Measurements from ENCODE around the gene SLC27A2. TPM values are rescaled to one million over a fixed set of nuclear protein-coding genes. Genes with fewer than 3 reads are reported as not detected.

Gene SLC27A2
- total RNA-seq, 2 experiments from 2014 or later = not detected

GRCh38 chr15:50238255-50238654 is 56.3 kb downstream of the SLC27A2 start:
- H3K9me3 ChIP-seq (ENCODE audit: low read length) = no peaks in the 10 kb centered on the region
- no peak overlapping the region for H3K4me3 ChIP-seq (ENCODE audit: low read depth, low read length, poor library complexity, severe bottlenecking)
- POLR2A ChIA-PET = interaction anchor here (0.6 kb wide), 1 partner anchor 644 kb away, joined by 3 read pairs; no protein-coding TSS in a partner anchor
- H3K9me2 ChIP-seq (ENCODE audit: insufficient read depth, low read length) = no peaks in the 10 kb centered on the region
- CTCF ChIA-PET (ENCODE audit: unreplicated experiment) = no interaction called here
- H3K27ac ChIP-seq (ENCODE audit: low read depth, low read length, poor library complexity, severe bottlenecking) = no peak overlapping the region
- H3K4me2 ChIP-seq (ENCODE audit: low read length) = no peak overlapping the region
- intact Hi-C loops (cut with micrococcal nuclease; ENCODE audit: unreplicated experiment) = no loop called here
- H3K36me3 ChIP-seq (ENCODE audit: insufficient read depth, low read length) = no peaks in the 10 kb centered on the region
- DNase-seq (ENCODE audit: low spot score) = no peak
- no peaks in the 10 kb centered on the region for H4K20me1 ChIP-seq (ENCODE audit: insufficient read depth, low read length)
- BruUV-seq (replicated peaks) = no TSS peak
- H2AFZ ChIP-seq (ENCODE audit: low read length) = no peak overlapping the region
- no peak for TF ChIP-seq EZH2phosphoT487 (IDR thresholded peaks at IDR 0.05; ENCODE audit: borderline replicate concordance, low read depth, low read length)
- TF ChIP-seq CTCF (conservative IDR thresholded peaks at IDR 0.05; ENCODE audit: low read length) = no peak
- H3K4me1 ChIP-seq (ENCODE audit: insufficient read depth, low read length, poor library complexity, severe bottlenecking) = no peaks in the 10 kb centered on the region
- no peaks in the 10 kb centered on the region for H3K79me2 ChIP-seq (ENCODE audit: insufficient read depth, low read depth, low read length)

- Histone ChIP-seq H3K27ac (ENCODE audit: low read depth, low read length, poor library complexity, severe bottlenecking) (no peak overlapping the region), H3K36me3 (ENCODE audit: insufficient read depth, low read length) (no peaks in the 10 kb centered on the region), H3K9me2 (ENCODE audit: insufficient read depth, low read length) (no peaks in the 10 kb centered on the region), H3K4me2 (ENCODE audit: low read length) (no peak overlapping the region), H3K4me3 (ENCODE audit: low read depth, low read length, poor library complexity, severe bottlenecking) (no peak overlapping the region), H3K9me3 (ENCODE audit: low read length) (no peaks in the 10 kb centered on the region), H4K20me1 (ENCODE audit: insufficient read depth, low read length) (no peaks in the 10 kb centered on the region), H3K4me1 (ENCODE audit: insufficient read depth, low read length, poor library complexity, severe bottlenecking) (no peaks in the 10 kb centered on the region), H2AFZ (ENCODE audit: low read length) (no peak overlapping the region), H3K79me2 (ENCODE audit: insufficient read depth, low read depth, low read length) (no peaks in the 10 kb centered on the region)
- TF ChIP-seq CTCF (conservative IDR thresholded peaks at IDR 0.05; ENCODE audit: low read length) (no peak), EZH2phosphoT487 (IDR thresholded peaks at IDR 0.05; ENCODE audit: borderline replicate concordance, low read depth, low read length) (no peak)
- DNase-seq (ENCODE audit: low spot score) = no peak
- POLR2A ChIA-PET = no interaction called here
- BruUV-seq (replicated peaks) = no TSS peak
- CTCF ChIA-PET (ENCODE audit: unreplicated experiment) = no interaction called here
- intact Hi-C loops (cut with micrococcal nuclease; ENCODE audit: unreplicated experiment) = no loop called here
These were observed 59.9 kb downstream of the SLC27A2 start for GRCh38 chr15:50241684-50242450.

- Histone ChIP-seq H3K4me1 (ENCODE audit: insufficient read depth, low read length, poor library complexity, severe bottlenecking) (no peaks in the 10 kb centered on the region), H3K79me2 (ENCODE audit: insufficient read depth, low read depth, low read length) (no peaks in the 10 kb centered on the region), H3K27ac (ENCODE audit: low read depth, low read length, poor library complexity, severe bottlenecking) (no peak overlapping the region), H2AFZ (ENCODE audit: low read length) (no peak overlapping the region), H3K9me2 (ENCODE audit: insufficient read depth, low read length) (no peaks in the 10 kb centered on the region), H3K9me3 (ENCODE audit: low read length) (no peaks in the 10 kb centered on the region), H3K36me3 (ENCODE audit: insufficient read depth, low read length) (no peaks in the 10 kb centered on the region), H4K20me1 (ENCODE audit: insufficient read depth, low read length) (no peaks in the 10 kb centered on the region), H3K4me2 (ENCODE audit: low read length) (no peak overlapping the region), H3K4me3 (ENCODE audit: low read depth, low read length, poor library complexity, severe bottlenecking) (no peak overlapping the region)
- ChIA-PET POLR2A (no interaction called here), CTCF (ENCODE audit: unreplicated experiment) (no interaction called here)
- intact Hi-C loops (cut with micrococcal nuclease; ENCODE audit: unreplicated experiment) = no loop called here
- no TSS peak for BruUV-seq (replicated peaks)
- DNase-seq (ENCODE audit: low spot score) = no peak
- TF ChIP-seq CTCF (conservative IDR thresholded peaks at IDR 0.05; ENCODE audit: low read length) = no peak
- no peak for TF ChIP-seq EZH2phosphoT487 (IDR thresholded peaks at IDR 0.05; ENCODE audit: borderline replicate concordance, low read depth, low read length)
These were observed 62.2 kb downstream of the SLC27A2 start for GRCh38 chr15:50244153-50244552.
